Left colon (tissue), 2 donors: ENCODE measurements around the gene PTGER2. TPM values are rescaled to one million over a fixed set of nuclear protein-coding genes. Genes with fewer than 3 reads are reported as not detected.
A peak's percentile ranks its signal among the peaks of the same experiment; 100 is the strongest.

Experiments used
- ATAC-seq: fragments of 200-7000 bp; cut with Tn5 transposase; one replicate; pipeline ENCODE4 v1.9.1; 2020; ENCODE audit warnings: mild to moderate bottlenecking, moderate library complexity
- DNase-seq, 2 donors: peaks; one replicate each; pipeline ENCODE4 v3.0.0-alpha.2; 2020
- intact Hi-C, 2 donors: fragments of 100-400 bp; cut with DNase I in 1 of 2; cut with micrococcal nuclease in 1 of 2; formaldehyde crosslinking; loops; one replicate each; pipeline versions ENCODE4 v1.11.2 to v1.14.0; 2022; cut with DNase I, micrococcal nuclease
- total RNA-seq, 2 donors: library from RNA; stranded (reverse); fragmentation: NEBNext Ultra II Directional; extraction: Animal tissue kit (Norgen Biotek cat#: 25700); gene quantifications; one replicate each; pipeline ENCODE4 v1.2.1, GENCODE V29; 2021
- donor health status: DM: no; HTN: no; CAD: no.
- donor health status: DM: yes; HTN: yes; CAD: no.

Gene PTGER2
- total RNA-seq, 2 donors from 2014 or later: 4.3 to 5.2 TPM

GRCh38 chr14:52299692-52300278 is 14.3 kb upstream of the PTGER2 start:
- ATAC-seq (peak; percentile 60), DNase-seq (no peak)
- intact Hi-C loops: loop anchor here in 1 of 2 donors (5.0 to 10.0 kb wide), 2 partner anchors 65 to 173 kb away; no protein-coding TSS in a partner anchor

GRCh38 chr14:52303236-52303635 is 10.9 kb upstream of the PTGER2 start:
- intact Hi-C loops: loop anchor here in 1 of 2 donors (5.0 to 10.0 kb wide), 2 partner anchors 62 to 169 kb away; no protein-coding TSS in a partner anchor

GRCh38 chr14:52304248-52304904 is 9.7 kb upstream of the PTGER2 start:
- intact Hi-C loops: loop anchor here in 1 of 2 donors (5.0 to 10.0 kb wide), 2 partner anchors 60 to 168 kb away; no protein-coding TSS in a partner anchor
- peak; percentile 74 for ATAC-seq
- DNase-seq: no peak

More at GRCh38 chr14:52303236-52303635, 10.9 kb upstream of the PTGER2 start:
- DNase-seq (no peak), ATAC-seq (no peak)

- intact Hi-C loops: loop anchor here in 1 of 2 donors (10.0 kb wide), 1 partner anchor 60 kb away; no protein-coding TSS in a partner anchor
- DNase-seq: no peak
- ATAC-seq: no peak
Measured at GRCh38 chr14:52305014-52305413, 9.1 kb upstream of the PTGER2 start.

- intact Hi-C loops: loop anchor here in 1 of 2 donors (10.0 kb wide), 1 partner anchor 57 kb away; no protein-coding TSS in a partner anchor
- ATAC-seq: peak; percentile 89
- no peak for DNase-seq
Measured at GRCh38 chr14:52307376-52307775, 6.7 kb upstream of the PTGER2 start.

- DNase-seq (no peak), ATAC-seq (no peak)
- intact Hi-C loops: loop anchor here in 1 of 2 donors (10.0 kb wide), 1 partner anchor 57 kb away; no protein-coding TSS in a partner anchor
Measured at GRCh38 chr14:52307905-52308304, 6.2 kb upstream of the PTGER2 start.

- DNase-seq (no peak), ATAC-seq (no peak)
- intact Hi-C loops: no loop called here
Measured at GRCh38 chr14:52310541-52310940, 3.6 kb upstream of the PTGER2 start.

- no peak for ATAC-seq
- intact Hi-C loops: no loop called here
- no peak for DNase-seq
Measured at GRCh38 chr14:52312931-52313355, 1.2 kb upstream of the PTGER2 start.

- DNase-seq: no peak
- no peak for ATAC-seq
- intact Hi-C loops: no loop called here
Measured at GRCh38 chr14:52313462-52313861, 650 bp upstream of the PTGER2 start.

- intact Hi-C loops: no loop called here
- ATAC-seq: peak; percentile 42
- peak; percentile 30 to 55 for DNase-seq
Measured at GRCh38 chr14:52314595-52315354, 663 bp downstream of the PTGER2 start.

- intact Hi-C loops: no loop called here
- DNase-seq: no peak
- peak; percentile 24 for ATAC-seq
Measured at GRCh38 chr14:52315355-52315718, 1.2 kb downstream of the PTGER2 start.

- ATAC-seq (no peak), DNase-seq (no peak)
- intact Hi-C loops: no loop called here
Measured at GRCh38 chr14:52318062-52318461, 4.0 kb downstream of the PTGER2 start.

GRCh38 chr14:52318826-52319645 is 4.9 kb downstream of the PTGER2 start:
- intact Hi-C loops: no loop called here
- no peak for ATAC-seq
- no peak for DNase-seq

- intact Hi-C loops: no loop called here
- no peak for DNase-seq
- no peak for ATAC-seq
Measured at GRCh38 chr14:52319919-52320318, 5.8 kb downstream of the PTGER2 start.

- DNase-seq (no peak), ATAC-seq (no peak)
- intact Hi-C loops: no loop called here
Measured at GRCh38 chr14:52325126-52325525, 11.0 kb downstream of the PTGER2 start.

- no peak for DNase-seq
- ATAC-seq: no peak
- intact Hi-C loops: no loop called here
Measured at GRCh38 chr14:52325630-52326029, 11.5 kb downstream of the PTGER2 start.

- ATAC-seq: no peak
- intact Hi-C loops: no loop called here
- DNase-seq: no peak
Measured at GRCh38 chr14:52327374-52328226, 13.5 kb downstream of the PTGER2 start.

GRCh38 chr14:52328276-52328675 is 14.2 kb downstream of the PTGER2 start:
- ATAC-seq: no peak

More at GRCh38 chr14:52328276-52328675, 14.2 kb downstream of the PTGER2 start:
- intact Hi-C loops: no loop called here
- DNase-seq: no peak
